Stimulated activated naive B cell treated with anti-CD40 and anti-IgM and Interleukin-4, amounts not matched to agents 10 μg/mL and 1 μg/mL and 100 μg/mL, for 72 hours (primary cell): ENCODE results near the gene SLC25A26.

ENCODE experiments used
- ATAC-seq, 2 donors: fragments of 150-1000 bp; cut with Tn5 transposase; replicated peaks; 2 replicates each; pipeline ENCODE4 v1.10.0; 2021; ENCODE audit warnings: moderate library complexity in 1 of 2
- DNase-seq: peaks from one replicate; pipeline ENCODE4 v3.0.0; 2021
- H3K27ac Mint-ChIP-seq: one replicate; pipeline ENCODE4 v1.8.0; 2022; ENCODE audit warnings: mild to moderate bottlenecking, mixed read lengths
- H3K27me3 Mint-ChIP-seq, 2 donors: one replicate each; pipeline ENCODE4 v1.8.0; 2022; ENCODE audit warnings: mixed read lengths in 2 of 2
- H3K36me3 Mint-ChIP-seq, 2 donors: one replicate each; pipeline ENCODE4 v1.8.0; 2022; ENCODE audit warnings: mixed read lengths in 2 of 2, mild to moderate bottlenecking in 1 of 2
- H3K4me1 Mint-ChIP-seq, 2 donors: one replicate each; pipeline ENCODE4 v1.8.0; 2022; ENCODE audit warnings: mixed read lengths in 2 of 2, mild to moderate bottlenecking in 1 of 2
- H3K4me3 Mint-ChIP-seq, 2 donors: one replicate each; pipeline ENCODE4 v1.8.0; 2022; ENCODE audit warnings: mild to moderate bottlenecking in 2 of 2, mixed read lengths in 2 of 2, moderate library complexity in 1 of 2
- H3K9me3 Mint-ChIP-seq, 2 donors: one replicate each; pipeline ENCODE4 v1.8.0; 2022; ENCODE audit warnings: mixed read lengths in 2 of 2, mild to moderate bottlenecking in 1 of 2

The SLC25A26 gene

GRCh38 chr3:66338927-66339326, 118.1 kb downstream of the SLC25A26 start:
- Mint-ChIP-seq H3K4me3 (no peak overlapping the region), H3K4me1 (peaks cover 7 to 8% of the 10 kb centered on the region in 2 donors), H3K36me3 (no peaks in the 10 kb centered on the region), H3K27me3 (no peaks in the 10 kb centered on the region), H3K9me3 (no peaks in the 10 kb centered on the region), H3K27ac (no peak overlapping the region)
- ATAC-seq, result no peak
- DNase-seq, result no peak

- ATAC-seq (no peak), DNase-seq (no peak)
- Mint-ChIP-seq H3K4me3 (no peak overlapping the region), H3K27me3 (no peaks in the 10 kb centered on the region), H3K9me3 (peaks cover 3 to 4% of the 10 kb centered on the region in 2 donors), H3K27ac (no peak overlapping the region), H3K36me3 (peaks cover 15 to 24% of the 10 kb centered on the region in 2 donors), H3K4me1 (peaks cover 7 to 9% of the 10 kb centered on the region in 2 donors)
Observed at GRCh38 chr3:66342717-66343356, 122.0 kb downstream of the SLC25A26 start.

- Mint-ChIP-seq H3K27me3 (no peaks in the 10 kb centered on the region), H3K9me3 (peaks cover 3 to 4% of the 10 kb centered on the region in 2 donors), H3K36me3 (peaks cover 20 to 27% of the 10 kb centered on the region in 2 donors), H3K4me1 (peaks cover 7 to 9% of the 10 kb centered on the region in 2 donors), H3K27ac (peak overlapping the region; percentile 51), H3K4me3 (no peak overlapping the region)
- ATAC-seq (no peak), DNase-seq (no peak)
Observed at GRCh38 chr3:66344391-66344811, 123.6 kb downstream of the SLC25A26 start.

- H3K4me3 Mint-ChIP-seq, result no peak overlapping the region
- no peak for ATAC-seq
- peaks cover 20 to 27% of the 10 kb centered on the region in 2 donors for H3K36me3 Mint-ChIP-seq
- no peak overlapping the region for H3K27ac Mint-ChIP-seq
- H3K27me3 Mint-ChIP-seq, result no peaks in the 10 kb centered on the region
- peaks cover 7 to 9% of the 10 kb centered on the region in 2 donors for H3K4me1 Mint-ChIP-seq
- no peak for DNase-seq
- peaks cover 3 to 4% of the 10 kb centered on the region in 2 donors for H3K9me3 Mint-ChIP-seq
Observed at GRCh38 chr3:66344848-66345578, 124.2 kb downstream of the SLC25A26 start.

- Mint-ChIP-seq H3K4me1 (peaks cover 7 to 9% of the 10 kb centered on the region in 2 donors), H3K27me3 (no peaks in the 10 kb centered on the region), H3K27ac (no peak overlapping the region), H3K9me3 (peaks cover 3 to 4% of the 10 kb centered on the region in 2 donors), H3K4me3 (no peak overlapping the region), H3K36me3 (peaks cover 27 to 38% of the 10 kb centered on the region in 2 donors)
- ATAC-seq, result no peak
- no peak for DNase-seq
Observed at GRCh38 chr3:66348704-66349103, 127.9 kb downstream of the SLC25A26 start.

GRCh38 chr3:66350601-66351000, 129.8 kb downstream of the SLC25A26 start:
- H3K27ac Mint-ChIP-seq, result no peak overlapping the region
- H3K36me3 Mint-ChIP-seq, result peaks cover 30 to 34% of the 10 kb centered on the region in 2 donors
- H3K4me3 Mint-ChIP-seq, result no peak overlapping the region
- H3K27me3 Mint-ChIP-seq, result no peaks in the 10 kb centered on the region
- H3K4me1 Mint-ChIP-seq, result peaks cover 0 to under 1% of the 10 kb centered on the region in 2 donors
- H3K9me3 Mint-ChIP-seq, result peaks cover 3 to 4% of the 10 kb centered on the region in 2 donors
- DNase-seq (no peak), ATAC-seq (no peak)

- no peaks in the 10 kb centered on the region for H3K4me1 Mint-ChIP-seq
Observed at GRCh38 chr3:66353039-66353438, 132.2 kb downstream of the SLC25A26 start.

GRCh38 chr3:66353530-66353929, 132.7 kb downstream of the SLC25A26 start:
- Mint-ChIP-seq H3K9me3 (no peaks in the 10 kb centered on the region), H3K36me3 (peaks cover 13 to 16% of the 10 kb centered on the region in 2 donors), H3K27me3 (no peaks in the 10 kb centered on the region), H3K4me3 (no peak overlapping the region), H3K4me1 (no peaks in the 10 kb centered on the region), H3K27ac (no peak overlapping the region)
- DNase-seq (no peak), ATAC-seq (no peak)

More at GRCh38 chr3:66353039-66353438, 132.2 kb downstream of the SLC25A26 start:
- Mint-ChIP-seq H3K36me3 (peaks cover 13 to 17% of the 10 kb centered on the region in 2 donors), H3K9me3 (no peaks in the 10 kb centered on the region), H3K27ac (no peak overlapping the region), H3K27me3 (no peaks in the 10 kb centered on the region), H3K4me3 (no peak overlapping the region)
- ATAC-seq (no peak), DNase-seq (no peak)

- no peak for DNase-seq
Observed at GRCh38 chr3:66354001-66354400, 133.2 kb downstream of the SLC25A26 start.

GRCh38 chr3:66355394-66355793, 134.6 kb downstream of the SLC25A26 start:
- H3K9me3 Mint-ChIP-seq, result no peaks in the 10 kb centered on the region
- H3K36me3 Mint-ChIP-seq, result peaks cover 7 to 16% of the 10 kb centered on the region in 2 donors
- ATAC-seq (no peak), DNase-seq (no peak)
- no peaks in the 10 kb centered on the region for H3K27me3 Mint-ChIP-seq
- H3K4me1 Mint-ChIP-seq, result no peaks in the 10 kb centered on the region
- no peak overlapping the region for H3K27ac Mint-ChIP-seq
- H3K4me3 Mint-ChIP-seq, result no peak overlapping the region

More at GRCh38 chr3:66354001-66354400, 133.2 kb downstream of the SLC25A26 start:
- H3K27ac Mint-ChIP-seq, result no peak overlapping the region
- no peaks in the 10 kb centered on the region for H3K4me1 Mint-ChIP-seq
- no peak for ATAC-seq
- H3K36me3 Mint-ChIP-seq, result peaks cover 10 to 16% of the 10 kb centered on the region in 2 donors
- no peaks in the 10 kb centered on the region for H3K9me3 Mint-ChIP-seq
- H3K4me3 Mint-ChIP-seq, result no peak overlapping the region
- no peaks in the 10 kb centered on the region for H3K27me3 Mint-ChIP-seq

GRCh38 chr3:66355997-66356396, 135.2 kb downstream of the SLC25A26 start:
- ATAC-seq, result no peak
- peaks cover 5 to 12% of the 10 kb centered on the region in 2 donors for H3K36me3 Mint-ChIP-seq
- no peaks in the 10 kb centered on the region for H3K27me3 Mint-ChIP-seq
- H3K27ac Mint-ChIP-seq, result no peak overlapping the region
- H3K4me1 Mint-ChIP-seq, result no peaks in the 10 kb centered on the region
- H3K9me3 Mint-ChIP-seq, result no peaks in the 10 kb centered on the region
- no peak overlapping the region for H3K4me3 Mint-ChIP-seq
- DNase-seq, result no peak

GRCh38 chr3:66361356-66361755, 140.6 kb downstream of the SLC25A26 start:
- no peak overlapping the region for H3K4me3 Mint-ChIP-seq
- no peaks in the 10 kb centered on the region for H3K27me3 Mint-ChIP-seq
- DNase-seq (no peak), ATAC-seq (no peak)
- peaks cover 0 to 2% of the 10 kb centered on the region in 2 donors for H3K4me1 Mint-ChIP-seq
- H3K9me3 Mint-ChIP-seq, result no peaks in the 10 kb centered on the region
- no peak overlapping the region for H3K27ac Mint-ChIP-seq
- peaks cover 5 to 24% of the 10 kb centered on the region in 2 donors for H3K36me3 Mint-ChIP-seq

- no peaks in the 10 kb centered on the region for H3K27me3 Mint-ChIP-seq
- peaks cover 5 to 24% of the 10 kb centered on the region in 2 donors for H3K36me3 Mint-ChIP-seq
- H3K27ac Mint-ChIP-seq, result no peak overlapping the region
- no peaks in the 10 kb centered on the region for H3K9me3 Mint-ChIP-seq
- peaks cover 0 to 2% of the 10 kb centered on the region in 2 donors for H3K4me1 Mint-ChIP-seq
- H3K4me3 Mint-ChIP-seq, result no peak overlapping the region
- no peak for DNase-seq
- ATAC-seq, result no peak
Observed at GRCh38 chr3:66362541-66362941, 141.7 kb downstream of the SLC25A26 start.

- Mint-ChIP-seq H3K4me1 (peaks cover 0 to 3% of the 10 kb centered on the region in 2 donors), H3K36me3 (peaks cover 5 to 24% of the 10 kb centered on the region in 2 donors), H3K9me3 (no peaks in the 10 kb centered on the region), H3K27me3 (no peaks in the 10 kb centered on the region), H3K4me3 (no peak overlapping the region), H3K27ac (no peak overlapping the region)
- DNase-seq (no peak), ATAC-seq (no peak)
Observed at GRCh38 chr3:66363148-66363547, 142.3 kb downstream of the SLC25A26 start.

- Mint-ChIP-seq H3K4me1 (peaks cover 0 to 5% of the 10 kb centered on the region in 2 donors), H3K27me3 (no peaks in the 10 kb centered on the region), H3K27ac (no peak overlapping the region), H3K9me3 (no peaks in the 10 kb centered on the region), H3K4me3 (no peak overlapping the region), H3K36me3 (peaks cover 14 to 26% of the 10 kb centered on the region in 2 donors)
- ATAC-seq, result no peak
- DNase-seq, result no peak
Observed at GRCh38 chr3:66365080-66365479, 144.3 kb downstream of the SLC25A26 start.
